HT1080 (cell line): ENCODE data around the gene THEM5. TPM values are rescaled to one million over a fixed set of nuclear protein-coding genes. Genes with fewer than 3 reads are reported as not detected.
"Not testable (repeated sequence)": the region's sequence is repeated elsewhere in the genome, so short reads cannot be mapped to it uniquely, and the experiment has no call there.

Experiments
- DNase-seq: peaks from one replicate; pipeline ENCODE4 v3.0.0-alpha.2; 2015; ENCODE audit warnings: low read depth
- total RNA-seq: library from RNA; depleted of rRNA; stranded (reverse); fragments of >200 nt; shearing (Covaris generic); gene quantifications from 2 replicates; pipeline ENCODE4 v1.2.3, GENCODE V29; 2014

THEM5 gene
- total RNA-seq, 1 experiment from 2014 or later: not detected

DNA sequence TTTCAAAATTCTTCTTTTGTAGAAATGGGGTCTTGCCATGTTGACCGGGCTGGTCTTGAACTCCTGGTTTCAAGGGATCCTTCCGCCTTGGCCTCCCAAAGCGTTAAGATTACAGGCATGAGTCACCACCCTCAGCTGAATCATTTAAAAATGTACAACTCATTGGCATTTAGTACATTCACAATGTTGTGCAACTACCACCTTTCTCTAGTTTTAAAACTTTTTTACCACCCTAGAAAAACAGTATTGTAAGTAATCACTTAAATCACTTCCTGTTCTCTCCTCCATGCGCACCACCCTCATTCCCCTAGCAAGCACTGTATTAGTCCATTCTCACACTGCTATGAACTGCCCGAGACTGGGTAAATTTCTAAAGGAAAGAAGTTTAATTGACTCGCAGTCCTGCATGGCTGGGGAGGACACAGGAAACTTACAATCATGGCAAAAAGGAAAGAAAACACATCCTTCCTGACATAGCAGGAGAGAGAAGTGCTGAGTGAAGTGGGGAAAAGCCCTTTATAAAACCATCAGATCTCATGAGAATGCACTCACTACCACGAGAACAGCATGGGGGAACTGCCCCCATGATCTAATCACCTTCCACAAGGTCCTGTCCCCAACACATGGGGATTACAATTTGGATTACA, 14.4 kb upstream of the THEM5 start:
- peak; percentile 79 for DNase-seq

GRCh38 chr1:151867321-151867720, 13.8 kb upstream of the THEM5 start:
- DNase-seq: no peak

DNA sequence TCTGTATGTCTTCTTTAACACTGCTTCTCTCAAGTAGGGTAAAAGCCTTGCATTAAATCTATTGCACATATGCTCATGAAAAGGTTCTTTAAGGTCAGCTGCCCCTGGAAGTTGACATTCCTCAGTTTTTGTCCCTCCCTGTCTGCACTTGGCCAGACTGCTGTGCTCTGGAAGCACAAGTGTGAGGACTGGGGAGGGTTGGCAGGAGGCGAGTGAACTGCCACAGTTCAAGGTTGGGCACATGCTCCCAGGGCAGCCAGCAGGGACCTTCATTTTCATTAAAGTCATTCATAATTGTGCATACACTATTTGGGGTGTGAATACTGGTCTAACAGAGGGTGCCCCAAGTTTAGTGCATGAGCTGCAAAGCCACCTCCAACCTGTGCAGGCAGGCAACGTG, 10.9 kb upstream of the THEM5 start:
- DNase-seq: no peak

DNA sequence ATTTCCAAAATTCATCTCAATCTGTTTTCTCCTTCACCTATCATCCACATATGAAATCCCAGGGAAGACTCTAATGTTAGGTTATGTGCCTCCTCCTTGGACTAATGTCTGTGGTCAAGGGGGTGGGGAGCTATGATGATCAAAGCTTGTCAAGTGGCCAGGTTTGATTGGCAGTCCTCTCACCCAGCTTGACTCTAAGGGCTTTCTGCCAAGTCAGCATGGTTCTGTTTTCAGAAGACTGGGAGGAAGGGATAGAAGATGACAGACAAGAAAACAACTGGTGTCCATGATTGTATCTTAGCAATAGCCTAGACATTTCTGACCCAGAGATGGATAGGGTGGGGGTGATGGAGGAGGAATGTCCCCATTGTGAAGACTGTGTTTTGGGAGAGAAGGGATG, 9.1 kb upstream of the THEM5 start:
- DNase-seq: no peak

GRCh38 chr1:151860504-151861187, 7.1 kb upstream of the THEM5 start:
- no peak for DNase-seq

DNA sequence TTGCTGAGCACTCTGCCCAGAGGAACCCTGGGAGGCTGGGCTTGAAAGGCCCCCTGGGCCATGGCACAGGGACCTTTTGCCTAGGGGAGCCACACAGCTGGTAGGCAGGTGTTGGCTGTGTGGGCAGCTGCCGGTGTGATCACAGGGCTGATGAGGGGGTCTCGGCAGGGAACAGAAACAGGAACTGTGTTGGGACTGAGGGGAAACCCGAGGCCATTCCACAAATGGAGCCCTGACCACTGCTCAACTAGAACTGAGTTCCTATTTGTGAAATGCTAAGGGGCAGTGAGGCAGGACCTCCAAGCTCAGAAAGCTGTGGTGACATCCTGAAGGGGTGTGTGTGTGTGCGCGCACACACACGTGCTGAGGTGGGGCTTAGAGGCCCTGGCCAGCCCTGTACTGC, 6.4 kb upstream of the THEM5 start:
- no peak for DNase-seq

GRCh38 chr1:151858886-151859665, 5.6 kb upstream of the THEM5 start:
- DNase-seq: no peak

DNA sequence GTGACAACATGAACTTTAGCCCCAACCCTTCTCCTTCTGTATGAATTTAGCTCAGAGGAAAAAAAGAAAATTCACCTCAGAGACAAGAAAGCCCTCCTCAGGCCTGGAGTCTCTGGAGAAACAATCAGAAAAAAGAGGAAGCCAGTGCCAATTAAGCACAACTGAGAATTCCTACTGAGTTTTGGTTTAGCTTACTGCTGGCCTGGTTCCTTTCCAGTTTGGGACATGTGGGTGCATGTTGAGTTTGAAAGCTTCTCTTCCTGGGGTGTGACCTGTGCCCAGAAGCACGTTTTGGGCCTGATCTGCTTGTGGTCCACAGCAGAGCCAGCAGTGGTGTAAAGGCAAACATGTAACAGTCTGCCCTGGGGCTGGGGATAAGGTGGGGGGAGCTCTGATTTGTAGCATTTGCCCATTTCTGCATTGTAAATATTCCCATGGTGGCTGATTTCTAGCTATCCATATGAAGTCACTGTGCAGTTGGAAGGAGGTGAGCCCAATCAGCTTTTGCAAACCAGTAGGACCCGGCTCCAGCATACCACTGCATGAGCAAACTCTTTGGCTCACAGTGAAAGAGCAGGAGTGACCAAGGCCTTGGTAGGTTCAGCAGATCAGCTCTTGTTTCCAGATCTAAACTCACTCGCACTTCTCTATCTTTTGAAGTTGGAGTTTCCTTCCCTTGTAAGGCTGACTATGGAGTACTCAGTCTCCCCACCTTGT, 4.7 kb upstream of the THEM5 start:
- DNase-seq: peak; percentile 50

DNA sequence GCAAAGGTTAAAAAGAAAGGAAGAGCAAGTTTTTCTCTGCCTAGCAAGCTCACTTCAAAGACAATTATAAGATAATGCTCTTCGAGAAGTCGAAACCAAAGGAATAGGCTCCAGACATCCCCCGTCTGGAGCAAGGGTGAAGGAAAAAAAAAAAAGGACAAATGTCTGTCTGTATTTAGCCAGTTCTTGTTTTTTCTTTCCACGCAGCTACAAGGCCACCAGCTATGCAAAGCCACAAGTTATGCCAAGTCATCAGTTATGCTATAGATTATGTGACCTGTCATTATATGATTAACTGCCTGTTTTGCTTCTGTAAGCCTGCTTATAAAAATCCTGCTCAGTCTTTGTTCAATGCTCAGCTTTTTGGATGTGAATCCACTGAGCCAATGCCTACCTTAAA, 2.4 kb upstream of the THEM5 start:
- DNase-seq: no peak

DNA sequence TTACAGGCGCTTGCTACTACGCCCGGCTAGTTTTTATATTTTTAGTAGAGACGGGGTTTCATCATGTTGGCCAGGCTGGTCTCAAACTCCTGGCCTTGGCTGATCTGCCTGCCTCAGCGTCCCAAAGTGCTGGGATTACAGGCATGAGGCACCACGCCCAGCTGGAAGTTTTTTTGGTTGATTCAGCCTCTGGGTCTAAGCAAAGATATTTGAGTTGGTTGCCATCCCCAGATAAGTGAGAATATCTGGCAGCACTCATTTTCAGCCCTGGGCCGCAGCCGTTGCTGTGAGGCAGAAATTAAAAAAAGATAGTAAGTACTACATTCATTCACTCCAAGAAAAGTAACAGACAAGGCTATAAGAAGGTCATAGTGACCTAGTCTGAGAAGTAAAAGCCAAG, 2.0 kb upstream of the THEM5 start:
- not testable (repeated sequence) for DNase-seq

DNA sequence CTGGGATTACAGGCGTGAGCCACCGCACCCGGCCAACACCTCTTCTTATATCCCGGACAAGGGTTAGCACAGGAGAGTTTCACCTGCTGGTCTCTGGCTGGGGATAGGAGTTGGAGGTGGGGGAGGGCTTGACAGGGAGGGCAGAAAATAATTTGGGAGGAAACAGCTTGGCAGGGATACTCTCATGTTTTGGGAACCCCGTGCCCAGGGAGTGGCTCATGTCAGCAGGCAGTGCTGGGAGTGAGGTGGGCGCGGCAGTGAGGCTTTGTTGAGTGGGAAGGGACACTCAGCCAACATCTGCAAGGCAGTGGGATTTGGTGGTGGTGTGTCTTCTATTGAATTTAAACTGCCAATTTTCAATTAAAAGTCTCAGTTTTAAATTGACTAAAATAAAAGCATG, 1.1 kb upstream of the THEM5 start:
- no peak for DNase-seq

DNA sequence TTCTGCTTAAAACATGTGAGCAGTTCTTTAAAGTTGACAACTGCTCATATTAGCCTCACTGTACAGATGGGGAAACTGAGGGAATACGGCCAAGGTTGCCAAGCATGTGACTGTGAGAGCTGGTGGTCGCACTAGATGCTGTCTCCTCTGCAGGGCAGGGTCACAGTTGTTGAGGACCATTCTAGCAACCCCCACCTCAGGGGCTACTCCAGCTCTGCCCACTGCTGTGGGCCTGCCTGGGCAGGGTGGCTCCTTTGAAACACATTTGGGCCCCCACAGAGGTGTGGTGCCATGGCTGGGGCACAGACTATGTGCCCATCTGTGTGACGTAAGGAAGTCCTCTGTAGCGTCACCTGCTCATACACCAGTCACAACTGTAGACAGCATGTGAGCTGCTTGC, 779 bp downstream of the THEM5 start:
- DNase-seq: no peak

GRCh38 chr1:151851886-151852285, 1.6 kb downstream of the THEM5 start:
- no peak for DNase-seq

- DNase-seq: no peak
Observed at GRCh38 chr1:151849871-151850270, 3.6 kb downstream of the THEM5 start.

GRCh38 chr1:151849126-151849525, 4.4 kb downstream of the THEM5 start:
- DNase-seq: no peak

DNA sequence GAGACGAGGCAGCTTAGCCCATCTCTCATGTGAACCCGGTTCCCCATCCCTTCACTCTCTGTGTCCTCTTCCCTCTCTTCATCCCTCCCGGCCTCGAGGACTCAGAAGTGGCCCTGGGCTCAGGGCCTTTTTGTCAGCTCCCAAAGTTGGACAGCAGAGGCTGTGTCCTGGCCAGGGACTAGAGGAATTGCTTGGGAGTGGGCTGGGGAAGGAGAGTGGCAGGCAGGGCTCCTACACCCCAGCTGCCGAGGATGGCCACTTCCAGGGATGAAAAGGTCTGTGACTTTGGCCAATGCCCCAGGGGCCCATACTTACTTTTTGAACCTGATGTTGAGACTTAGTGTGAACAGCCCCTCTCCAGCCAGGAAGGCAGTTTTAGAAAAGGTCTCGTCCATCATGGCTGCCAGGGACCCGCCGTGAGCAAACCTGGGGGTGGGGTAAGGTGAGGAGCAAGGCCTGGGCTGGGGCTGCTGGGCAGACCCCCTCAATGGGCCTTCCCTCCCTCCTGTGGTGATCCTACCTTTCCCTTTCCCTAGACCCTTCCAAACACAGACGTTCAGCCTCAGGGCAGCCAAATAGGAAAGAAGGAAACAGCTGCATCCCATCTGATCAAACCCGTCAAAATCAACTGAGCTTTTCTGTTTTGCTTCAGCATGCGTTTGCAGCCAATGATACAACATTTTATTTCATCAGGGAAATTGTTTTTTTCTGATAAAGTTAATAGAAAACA, 5.5 kb downstream of the THEM5 start:
- no peak for DNase-seq

DNA sequence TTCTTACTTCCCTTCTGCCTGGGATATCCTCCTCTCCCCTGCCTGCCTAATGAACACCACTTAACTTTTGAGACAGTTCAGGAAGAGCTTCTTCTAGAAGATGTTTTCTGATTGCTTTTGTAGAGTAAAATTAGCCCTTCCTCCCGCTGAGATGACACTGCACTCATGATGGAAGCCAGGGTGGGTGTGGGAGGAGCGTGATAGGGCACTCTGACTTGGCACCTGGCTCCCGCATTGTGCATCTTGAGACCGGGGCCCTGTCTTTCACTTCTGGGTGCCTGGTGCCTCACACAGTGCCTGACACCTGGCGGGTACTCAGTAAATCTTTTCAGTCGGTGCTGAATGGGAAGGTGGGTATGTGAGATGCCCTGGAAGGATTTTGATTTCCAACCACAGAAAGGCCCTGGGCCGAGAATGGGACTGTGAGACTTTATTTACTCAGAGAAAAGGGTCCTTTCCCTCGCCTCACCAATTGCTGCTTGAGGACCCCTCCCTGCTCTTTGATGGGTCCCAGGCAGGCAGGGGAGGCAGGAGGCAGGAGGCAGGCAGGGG, 6.8 kb downstream of the THEM5 start:
- no peak for DNase-seq

- DNase-seq: peak; percentile 89
Observed at GRCh38 chr1:151846062-151846568, 7.4 kb downstream of the THEM5 start.

DNA sequence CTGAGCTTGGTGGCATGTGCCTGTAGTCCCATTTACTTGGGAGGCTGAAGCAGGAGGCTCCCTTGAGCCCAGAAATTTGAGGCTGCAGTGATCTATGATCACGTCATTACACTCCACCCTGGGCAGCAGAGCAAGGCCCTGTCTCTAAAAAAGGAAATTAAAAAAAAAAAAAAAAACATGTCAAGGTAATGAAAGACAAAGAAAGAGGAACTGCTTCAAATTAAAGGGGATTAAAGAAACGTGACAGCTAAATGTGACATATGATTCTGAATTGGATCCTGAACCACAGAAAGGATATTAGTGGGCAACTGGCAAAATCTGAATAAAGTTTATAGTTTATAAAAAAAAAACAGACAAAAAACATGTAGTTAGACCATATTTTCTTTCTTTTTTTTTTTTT, 10.1 kb downstream of the THEM5 start:
- DNase-seq: no peak

DNA sequence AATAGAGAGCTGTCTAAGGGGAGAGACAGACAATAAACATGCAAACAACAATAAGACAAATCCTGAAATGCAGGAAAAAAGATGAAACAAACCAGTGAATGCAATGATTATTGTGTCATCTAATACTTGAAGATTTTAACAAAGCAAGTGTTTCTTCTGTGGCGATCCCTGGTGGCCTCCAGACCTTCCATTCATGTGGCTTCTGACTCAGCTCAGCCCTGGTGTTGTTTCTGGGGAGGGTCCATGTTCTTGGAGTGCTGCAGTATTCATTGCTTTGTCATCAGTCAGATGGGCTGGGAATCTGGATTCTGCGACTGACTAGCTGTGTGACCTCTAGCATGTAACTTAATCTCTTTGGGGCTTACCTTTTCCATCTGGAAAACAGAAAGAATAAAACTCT, 12.4 kb downstream of the THEM5 start:
- DNase-seq: peak; percentile 95

DNA sequence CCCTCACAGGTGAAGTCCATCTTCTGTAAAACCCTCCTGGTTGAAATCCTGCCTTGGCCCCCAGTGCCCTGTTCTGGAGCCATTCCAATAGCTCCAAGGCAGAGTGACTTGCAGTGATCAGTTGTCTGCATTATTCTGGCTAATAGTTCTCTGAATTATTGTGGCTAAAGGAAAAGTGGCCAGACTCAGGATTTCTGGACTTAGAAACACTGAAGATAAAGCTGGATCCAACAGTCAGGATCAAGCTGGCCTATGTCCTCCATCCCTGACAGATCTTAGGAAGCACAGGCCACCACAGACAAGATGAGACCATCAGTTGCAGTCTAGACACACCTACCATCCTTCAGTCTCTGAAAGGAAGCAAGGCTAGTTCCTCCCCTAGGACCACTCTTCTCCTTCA, 13.1 kb downstream of the THEM5 start:
- DNase-seq: no peak
